GM21360 (cell line): ENCODE results near the gene METTL2B.
A peak's percentile ranks its signal among the peaks of the same experiment; 100 is the strongest.

ENCODE experiments used
- ATAC-seq: cut with Tn5 transposase; IDR thresholded peaks from one replicate; pipeline ENCODE4 v1.9.1; 2021; ENCODE audit warnings: mild to moderate bottlenecking, moderate library complexity; ENCODE audit not compliant: unreplicated experiment

Gene METTL2B, protein sequence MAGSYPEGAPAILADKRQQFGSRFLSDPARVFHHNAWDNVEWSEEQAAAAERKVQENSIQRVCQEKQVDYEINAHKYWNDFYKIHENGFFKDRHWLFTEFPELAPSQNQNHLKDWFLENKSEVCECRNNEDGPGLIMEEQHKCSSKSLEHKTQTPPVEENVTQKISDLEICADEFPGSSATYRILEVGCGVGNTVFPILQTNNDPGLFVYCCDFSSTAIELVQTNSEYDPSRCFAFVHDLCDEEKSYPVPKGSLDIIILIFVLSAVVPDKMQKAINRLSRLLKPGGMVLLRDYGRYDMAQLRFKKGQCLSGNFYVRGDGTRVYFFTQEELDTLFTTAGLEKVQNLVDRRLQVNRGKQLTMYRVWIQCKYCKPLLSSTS

DNA sequence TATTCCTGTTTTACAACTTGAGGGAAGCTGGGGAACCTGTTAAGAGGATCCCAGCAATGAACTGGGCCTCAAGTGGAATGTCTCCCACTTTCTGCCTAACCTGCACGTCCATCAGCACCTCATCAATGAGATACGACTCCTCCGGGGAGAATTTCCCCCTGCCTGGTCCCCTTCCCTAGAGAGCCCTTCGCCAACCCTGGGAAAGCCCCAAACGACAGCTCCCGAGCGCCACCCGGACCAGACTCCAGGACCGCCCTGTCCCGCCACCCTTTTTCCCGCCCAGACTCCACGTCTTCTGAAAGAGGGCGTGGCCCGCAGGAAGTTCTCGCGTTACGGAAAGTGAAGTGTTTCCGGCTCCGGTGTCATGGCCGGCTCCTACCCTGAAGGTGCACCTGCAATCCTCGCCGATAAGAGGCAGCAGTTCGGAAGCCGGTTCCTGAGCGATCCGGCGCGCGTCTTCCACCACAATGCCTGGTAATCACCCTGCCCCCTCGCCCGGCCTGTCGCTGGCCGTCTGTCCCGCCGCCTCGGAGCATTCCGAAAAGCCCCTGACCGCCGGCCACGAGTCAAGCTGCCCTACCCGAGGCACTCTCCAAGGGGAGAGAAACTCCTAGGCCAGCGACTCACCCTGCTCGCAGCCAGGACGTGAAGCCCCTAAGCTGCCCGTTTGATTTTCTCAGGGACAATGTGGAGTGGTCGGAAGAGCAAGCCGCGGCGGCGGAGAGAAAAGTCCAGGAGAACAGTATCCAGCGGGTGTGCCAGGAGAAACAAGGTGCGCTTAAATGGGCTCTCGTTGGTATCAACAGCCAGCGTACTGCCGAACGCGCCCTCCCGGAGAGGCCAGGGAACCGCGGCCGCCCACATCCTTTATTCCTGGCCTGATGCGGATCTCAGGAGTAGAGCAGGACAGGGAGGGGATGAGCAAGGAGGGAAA, at the start of gene METTL2B:
METTL2B (plus strand) TSS at position 347 of the 934 bp plus-strand sequence; CDS start at position 365, 18 bp downstream.
- peak; percentile 91 for ATAC-seq

DNA sequence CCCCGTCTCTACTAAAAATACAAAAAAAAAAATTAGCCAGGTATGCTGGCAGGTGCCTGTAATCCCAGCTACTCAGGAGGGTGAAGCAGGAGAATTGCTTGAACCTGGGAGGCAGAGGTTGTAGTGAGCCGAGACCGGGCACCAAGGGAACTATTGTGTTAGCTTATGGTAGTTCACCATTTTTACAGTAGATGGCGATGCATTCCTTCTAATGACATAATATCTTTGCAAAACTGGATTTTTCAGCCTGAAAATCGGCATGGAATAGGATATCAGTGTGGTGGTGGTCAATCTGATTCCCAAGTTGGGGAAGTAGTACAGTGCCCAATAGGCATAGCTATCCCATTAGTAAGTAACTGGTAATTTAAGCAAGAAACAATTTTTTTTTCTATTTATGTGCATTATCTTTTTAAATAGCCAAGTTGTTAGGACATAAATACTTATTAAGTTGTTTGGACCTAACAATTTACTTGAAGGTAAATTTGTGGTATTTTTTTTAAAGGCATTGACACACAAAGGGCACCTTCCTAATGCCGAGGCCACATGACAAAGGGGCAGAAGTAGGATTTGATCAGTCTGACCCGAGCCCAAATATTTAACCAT, 49.2 kb upstream of the METTL2B start:
- ATAC-seq, result no peak

DNA sequence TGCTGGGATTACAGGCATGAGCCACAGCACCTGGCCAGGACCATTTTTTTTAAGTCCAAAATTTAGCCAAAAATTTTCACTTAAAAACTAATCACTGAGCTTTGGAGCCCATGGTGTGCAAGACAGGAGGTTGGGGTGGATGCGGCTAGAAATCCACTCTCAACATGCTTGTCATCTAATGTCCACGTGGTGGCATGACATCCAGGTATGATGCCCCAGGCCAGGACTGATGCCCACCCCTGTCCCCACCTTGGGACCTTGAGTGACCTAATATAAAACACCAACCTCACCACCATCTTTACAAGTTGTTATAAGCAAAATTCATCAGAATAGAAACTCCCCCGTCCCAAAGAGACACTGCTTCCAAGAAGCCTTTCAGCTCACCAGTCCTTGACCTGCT, 46.3 kb upstream of the METTL2B start:
- ATAC-seq, result no peak

DNA sequence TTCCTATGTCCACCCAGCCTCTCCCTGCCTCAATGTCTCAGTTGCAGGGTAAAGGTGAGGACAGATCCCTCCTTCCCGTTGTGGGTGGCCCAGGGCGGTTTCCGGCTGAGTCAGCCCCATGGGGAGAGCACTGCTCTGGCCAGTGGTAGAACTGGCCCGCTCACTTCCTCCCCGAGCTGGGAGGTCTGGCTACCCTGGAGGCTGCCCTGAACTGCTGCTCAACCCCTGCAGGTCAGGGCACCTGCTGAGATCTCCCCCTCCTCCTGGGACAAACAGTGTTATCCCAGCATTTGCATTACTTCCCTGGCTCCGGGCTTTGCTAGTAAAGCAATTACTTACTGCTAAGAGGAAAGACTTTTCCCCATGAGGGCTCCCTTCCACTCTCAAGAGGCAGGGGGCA, 45.3 kb upstream of the METTL2B start:
- no peak for ATAC-seq

DNA sequence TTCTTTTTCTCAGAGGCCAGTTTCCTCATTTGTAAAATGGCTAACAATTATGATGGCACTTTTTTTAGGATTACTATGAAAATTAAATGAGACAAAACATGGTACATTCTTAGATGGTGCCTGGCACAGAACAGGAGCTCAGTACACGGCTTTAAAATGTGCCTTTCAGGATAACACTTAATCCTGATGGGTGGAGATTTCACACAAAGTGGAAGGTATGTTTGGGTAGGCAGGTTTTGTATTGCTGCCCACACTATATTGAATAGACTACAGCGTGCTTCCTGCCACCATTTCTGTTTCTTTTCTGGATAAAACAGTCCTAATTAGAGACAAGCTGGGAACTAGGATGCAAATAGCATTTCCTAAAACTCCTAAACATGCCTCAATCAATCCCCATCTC, 44.8 kb upstream of the METTL2B start:
- ATAC-seq, result no peak

DNA sequence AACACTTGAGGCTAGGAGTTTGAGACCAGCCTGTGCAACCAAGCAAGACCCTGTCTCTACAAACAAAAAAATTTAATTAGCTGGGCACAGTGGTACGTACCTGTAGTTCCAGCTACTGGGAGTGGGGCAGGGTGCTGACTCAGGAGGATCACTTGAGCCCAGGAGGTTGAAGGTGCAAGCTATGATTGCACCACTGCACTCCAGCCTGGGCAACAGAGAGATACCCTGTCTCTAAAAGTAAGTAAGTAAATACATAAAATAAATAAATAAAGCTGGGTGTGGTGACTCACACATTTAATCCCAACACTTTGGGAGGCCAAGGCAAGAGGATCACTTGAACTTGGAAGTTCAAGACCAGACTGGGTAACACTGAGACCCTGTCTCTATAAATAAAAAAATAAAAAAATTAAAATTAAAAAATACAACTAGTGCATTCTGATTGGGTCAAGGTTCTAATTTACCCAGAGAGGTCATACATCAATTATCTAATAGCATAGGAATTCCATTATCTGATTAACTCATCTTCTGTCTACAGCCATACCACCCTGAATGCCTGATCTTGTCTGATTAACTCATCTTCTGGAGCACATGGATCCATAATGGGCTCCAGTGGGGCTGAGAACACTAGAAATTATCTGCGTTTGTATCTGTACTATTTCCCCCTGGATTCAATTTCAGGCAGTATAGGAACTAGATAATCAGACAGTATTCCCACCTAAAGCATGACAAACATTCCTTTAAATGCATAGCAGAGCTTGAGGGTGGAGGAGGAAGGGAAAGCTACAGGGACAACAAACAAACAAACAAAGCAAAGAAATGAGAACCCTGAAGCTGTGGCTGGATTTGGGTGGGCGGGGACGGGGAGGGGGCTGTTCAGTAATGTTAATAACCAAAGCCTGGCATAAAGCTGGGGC, 41.9 kb upstream of the METTL2B start:
- ATAC-seq, result no peak

DNA sequence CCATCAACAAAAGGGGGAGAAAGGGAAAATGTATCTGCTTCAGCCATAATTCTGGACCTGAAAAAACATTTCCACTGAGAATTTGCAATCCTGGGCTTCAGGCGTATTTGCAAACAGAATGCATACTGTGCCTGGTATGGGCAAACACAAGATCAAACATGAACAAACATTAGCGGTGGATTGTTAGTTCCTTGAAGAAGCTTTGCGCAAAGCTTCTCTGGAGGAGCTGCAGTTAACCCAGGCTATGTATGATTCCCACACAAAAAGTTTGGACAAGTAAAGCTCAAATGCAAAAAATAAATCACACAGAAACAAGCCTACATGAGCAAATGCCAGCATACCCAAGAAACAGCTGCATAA, 41.2 kb upstream of the METTL2B start:
- ATAC-seq, result no peak

DNA sequence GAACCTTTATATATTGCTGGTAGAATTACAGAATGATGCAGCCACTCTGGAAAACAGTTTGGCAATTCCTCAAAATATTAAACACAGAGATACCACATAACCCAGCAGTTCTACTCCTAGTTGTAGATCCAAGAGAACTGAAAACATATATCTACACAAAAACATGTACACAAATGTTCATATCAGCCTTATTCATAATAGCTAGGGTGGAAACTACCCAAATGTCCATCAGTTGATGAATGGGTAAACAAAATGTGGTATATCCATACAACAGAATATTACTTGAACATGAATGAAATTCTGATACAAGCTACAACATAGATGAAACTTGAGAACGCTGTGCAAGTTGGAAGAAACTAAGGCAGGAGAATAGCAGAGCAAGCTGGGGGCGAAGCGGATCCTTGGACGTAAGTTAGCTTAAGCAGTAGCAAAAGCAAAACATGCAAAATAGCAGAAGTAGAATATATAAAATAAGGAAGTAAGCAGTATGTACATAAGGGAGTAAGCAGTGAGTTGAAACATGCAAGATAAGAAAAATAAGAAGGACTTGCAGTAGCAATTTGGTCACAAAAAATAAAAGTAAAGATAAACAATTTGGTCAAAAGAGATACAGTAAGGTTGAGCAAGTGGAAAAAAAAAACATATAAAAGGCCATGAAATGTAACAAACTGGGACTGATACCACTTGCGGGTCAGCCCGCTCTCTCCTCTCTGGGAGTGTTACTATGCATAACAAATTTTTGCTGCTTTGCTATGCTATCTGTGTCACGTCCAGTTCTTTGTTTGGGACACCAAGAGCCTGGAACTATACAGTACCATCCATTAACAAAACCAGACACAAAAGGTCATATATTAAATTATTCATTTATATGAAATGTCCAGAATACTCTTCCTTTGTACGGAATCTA, 38.9 kb upstream of the METTL2B start:
- ATAC-seq, result no peak

DNA sequence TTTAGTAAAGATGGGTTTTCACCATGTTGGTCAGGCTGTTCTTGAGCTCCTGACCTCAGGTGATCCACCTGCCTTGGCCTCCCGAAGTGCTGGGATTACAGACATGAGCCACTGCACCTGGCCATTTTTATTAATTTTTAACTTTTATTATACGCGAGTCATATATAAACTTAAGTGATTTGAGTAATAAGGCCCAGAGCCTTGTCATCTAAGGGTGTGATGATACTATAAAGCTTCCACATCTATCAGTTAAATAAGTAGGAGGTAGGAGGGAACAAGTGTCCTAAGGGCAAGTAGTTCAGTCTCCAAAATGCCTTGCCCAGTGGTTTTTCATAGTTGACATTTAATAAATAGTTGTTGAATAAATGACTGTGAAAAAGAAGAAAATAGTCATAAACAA, 34.2 kb upstream of the METTL2B start:
- no peak for ATAC-seq

DNA sequence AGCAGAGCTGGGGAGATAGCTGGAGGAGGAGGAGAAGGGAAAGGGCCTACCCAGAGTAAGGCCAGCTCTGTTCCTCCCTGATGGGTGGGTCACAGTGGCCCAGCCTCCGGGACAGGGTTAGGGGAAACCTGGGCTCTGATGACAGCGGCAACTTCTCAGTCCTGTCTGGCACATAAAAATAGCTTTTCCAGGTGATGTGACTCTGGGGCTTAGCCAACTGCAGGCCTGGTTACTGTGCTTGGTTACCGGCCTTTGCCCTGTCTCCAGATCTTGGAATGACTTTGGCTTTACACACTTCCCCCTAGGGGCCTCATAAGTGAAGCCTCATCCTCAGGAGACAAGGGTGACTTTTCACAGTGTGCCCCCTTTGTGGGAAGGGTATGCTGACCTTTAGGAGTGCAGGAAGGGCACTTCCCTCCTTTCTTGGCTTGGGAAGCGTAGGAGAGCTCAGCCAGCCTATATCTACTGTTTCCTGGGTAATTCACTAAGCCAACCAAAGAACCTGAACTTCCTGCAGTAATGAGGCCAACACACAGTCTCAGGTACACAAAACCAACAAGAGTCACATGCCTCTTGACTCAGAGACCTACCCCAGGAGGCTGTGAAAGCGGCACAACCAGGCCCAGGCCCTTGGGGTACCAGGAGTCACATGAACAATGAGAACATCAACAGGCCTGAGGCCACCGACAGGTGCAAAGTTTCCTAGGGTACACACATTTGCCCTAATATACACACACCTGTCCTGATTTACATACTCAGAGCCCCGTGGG, 32.5 kb upstream of the METTL2B start:
- no peak for ATAC-seq

DNA sequence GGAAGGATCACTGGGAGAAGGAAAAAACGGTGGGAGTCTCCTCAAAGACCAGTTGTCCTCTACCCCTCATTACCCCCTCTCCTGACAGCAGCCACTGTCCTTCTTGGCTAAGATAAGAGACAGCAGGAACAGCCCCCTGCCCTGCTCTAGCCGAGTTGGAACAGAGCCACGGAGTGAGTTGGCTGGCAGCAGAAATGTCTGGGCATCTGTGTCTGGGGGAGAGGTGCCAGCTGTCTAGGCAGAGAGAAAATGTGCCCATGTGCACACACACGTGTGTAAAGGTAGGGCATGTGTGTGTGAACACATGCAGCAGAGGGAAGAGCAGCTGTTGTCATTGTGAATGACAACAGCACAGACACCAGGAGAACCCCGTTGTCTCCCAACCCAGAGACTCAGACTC, 30.2 kb upstream of the METTL2B start:
- no peak for ATAC-seq

DNA sequence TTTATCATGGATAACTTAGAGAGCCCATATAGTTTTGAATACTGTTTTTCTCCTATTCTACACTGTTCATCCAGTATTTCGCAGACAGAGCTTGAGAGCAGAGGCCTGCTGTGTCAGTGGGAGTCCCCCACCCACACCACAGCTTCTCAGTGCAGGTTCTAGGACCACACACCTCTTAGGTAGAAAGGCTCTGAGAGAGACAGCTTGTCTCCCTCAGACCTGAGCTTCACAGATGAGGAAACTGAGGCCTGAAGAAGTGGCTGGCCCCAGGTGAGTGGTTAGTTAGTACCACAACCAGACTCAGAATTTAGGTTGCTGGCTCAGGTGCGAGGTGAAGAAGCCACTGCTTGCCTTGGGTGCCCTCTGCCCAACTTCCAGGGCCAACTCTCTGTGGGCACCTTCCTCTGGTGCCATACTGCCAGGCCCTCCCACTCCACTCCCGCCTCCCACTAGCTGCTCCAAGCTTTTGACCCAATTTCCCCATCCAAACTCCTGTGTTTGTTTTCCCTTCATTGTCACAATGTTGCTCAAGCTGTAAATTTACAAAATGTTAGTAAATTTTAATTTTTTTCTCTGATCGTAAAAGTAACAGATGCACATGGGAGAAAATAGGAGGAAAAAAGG, 28.5 kb upstream of the METTL2B start:
- ATAC-seq, result no peak

DNA sequence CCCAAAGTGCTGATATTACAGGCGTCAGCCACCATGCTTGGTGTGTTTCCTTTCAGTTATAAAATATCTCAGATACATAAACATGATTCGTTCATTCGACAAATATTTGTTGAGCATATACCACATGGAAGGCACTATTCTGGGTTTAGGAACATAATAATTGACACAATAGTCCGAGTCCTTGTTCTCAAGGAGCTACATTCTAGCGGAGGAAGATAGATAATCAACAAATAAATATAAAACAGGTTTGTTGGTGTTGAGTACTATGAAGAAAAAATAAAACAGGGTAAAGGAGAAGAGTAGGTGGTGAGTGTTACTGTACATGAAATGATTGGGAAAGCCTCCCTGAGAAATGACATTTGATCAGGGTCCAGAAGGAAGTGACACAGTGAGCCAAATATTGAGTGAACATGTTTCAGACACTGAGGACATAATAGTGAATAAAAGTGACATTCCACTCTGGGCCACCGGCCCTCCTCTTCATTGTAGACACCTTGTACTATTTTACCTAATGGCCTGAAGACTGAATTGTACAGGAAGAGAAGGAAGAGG, 27.7 kb upstream of the METTL2B start:
- ATAC-seq, result no peak

DNA sequence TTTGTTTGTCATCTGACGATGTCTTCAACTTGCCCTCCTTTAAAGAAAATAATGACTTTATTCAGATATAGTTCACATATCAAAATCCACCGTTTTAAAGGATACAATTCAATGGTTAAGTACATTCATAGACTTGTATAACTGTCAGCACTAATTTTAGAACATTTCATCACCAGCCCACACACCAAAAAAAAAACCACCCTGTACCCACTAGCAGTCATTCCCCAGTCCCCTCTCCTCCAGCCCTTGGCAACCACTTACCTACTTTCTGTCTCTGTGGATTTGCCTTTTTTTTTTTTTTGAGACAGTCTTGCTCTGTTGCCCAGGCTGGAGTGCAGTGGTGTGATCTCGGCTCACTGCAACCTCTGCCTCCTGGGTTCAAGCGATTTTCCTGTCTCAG, 26.1 kb upstream of the METTL2B start:
- ATAC-seq, result no peak

DNA sequence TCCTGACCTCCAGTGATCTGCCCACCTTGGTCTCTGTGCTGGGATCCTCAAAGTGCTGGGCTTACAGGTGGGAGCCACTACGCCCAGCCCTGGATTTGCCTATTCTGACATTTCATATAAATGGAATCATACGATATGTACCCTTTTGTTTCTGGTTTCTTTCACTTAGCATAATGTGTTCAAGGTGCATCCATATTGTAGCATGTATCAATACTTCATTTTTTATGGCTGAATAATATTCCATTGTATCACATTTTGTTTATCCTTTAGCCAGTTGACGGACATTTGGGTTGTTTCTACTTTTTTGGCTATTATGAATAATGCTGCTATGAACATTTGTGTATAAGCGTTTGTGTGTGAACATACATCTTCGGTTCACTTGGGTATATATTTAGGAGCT, 25.6 kb upstream of the METTL2B start:
- ATAC-seq, result no peak

DNA sequence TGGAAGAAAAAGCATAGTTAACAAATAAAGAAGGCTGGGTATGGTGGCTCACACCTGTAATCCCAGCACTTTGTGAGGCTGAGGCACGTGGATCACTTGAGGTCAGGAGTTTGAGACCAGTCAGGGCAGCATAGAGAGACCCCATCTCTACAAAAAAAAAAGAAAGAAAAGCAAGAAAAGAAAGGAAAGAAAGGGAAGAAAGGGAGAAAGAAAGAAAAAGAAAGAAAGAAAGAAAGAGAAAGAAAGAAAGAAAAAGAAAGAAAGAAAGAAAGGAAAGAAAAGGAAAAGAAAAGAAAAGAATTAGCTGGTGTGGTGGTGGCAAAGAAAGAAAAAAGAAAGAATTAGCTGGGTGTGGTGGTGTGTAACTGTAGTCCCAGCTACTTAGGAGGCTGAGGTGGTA, 24.0 kb upstream of the METTL2B start:
- no peak for ATAC-seq

DNA sequence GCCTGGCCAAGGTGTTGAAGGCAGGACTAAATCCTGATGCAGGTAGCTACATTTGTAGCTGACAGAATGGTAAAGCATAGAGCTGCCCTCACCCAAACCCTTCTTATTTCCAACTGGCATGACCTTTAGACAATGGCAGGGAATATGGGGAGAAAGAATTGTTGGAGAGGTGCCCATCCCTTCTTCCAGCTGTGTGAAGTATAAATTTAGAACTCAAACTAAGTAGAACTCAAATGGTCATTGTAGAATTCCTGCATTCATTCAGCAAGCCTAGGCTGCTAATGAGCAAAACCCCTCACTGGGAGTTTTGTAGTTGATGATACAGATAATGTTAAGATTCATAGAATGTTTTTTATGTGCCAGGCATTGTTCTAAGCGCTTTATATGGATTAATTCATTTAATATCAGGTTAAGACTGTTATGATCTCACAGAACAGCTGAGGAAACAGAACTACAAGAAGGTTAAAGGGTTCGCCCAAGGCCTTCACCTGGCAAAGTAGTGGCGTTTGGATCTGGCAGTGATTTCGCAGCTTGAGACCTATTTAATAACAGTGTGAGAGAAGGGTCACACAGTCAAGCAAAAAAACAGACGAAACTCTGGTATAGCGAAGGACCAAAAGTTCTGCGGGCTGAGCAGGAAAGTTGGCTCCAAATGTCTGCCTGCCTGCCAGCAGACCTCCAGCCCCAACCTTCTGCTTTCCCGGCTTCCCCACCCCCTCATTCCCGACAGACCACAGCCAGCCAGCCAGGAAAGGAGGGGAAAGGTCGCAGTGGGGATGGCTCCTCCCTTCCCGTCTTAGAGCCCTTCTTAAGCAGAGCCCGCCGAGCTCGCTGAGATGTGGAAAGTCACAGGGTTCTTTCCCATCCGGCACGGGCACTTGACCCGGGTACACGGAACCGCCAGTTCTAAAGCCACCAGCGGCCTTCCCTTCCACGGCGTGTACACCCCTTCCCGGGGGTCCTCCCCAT, 22.4 kb upstream of the METTL2B start:
- ATAC-seq, result no peak
